Inferior parietal cortex (tissue), 1 donor: ENCODE results near the gene TMEM229B.
"Not testable (repeated sequence)": the region's sequence is repeated elsewhere in the genome, so short reads cannot be mapped to it uniquely, and the experiment has no call there.

Experiments used
- DNase-seq: peaks from one replicate; pipeline ENCODE4 v3.0.0-alpha.2; 2016; ENCODE audit errors: extremely low spot score

Gene TMEM229B

DNA sequence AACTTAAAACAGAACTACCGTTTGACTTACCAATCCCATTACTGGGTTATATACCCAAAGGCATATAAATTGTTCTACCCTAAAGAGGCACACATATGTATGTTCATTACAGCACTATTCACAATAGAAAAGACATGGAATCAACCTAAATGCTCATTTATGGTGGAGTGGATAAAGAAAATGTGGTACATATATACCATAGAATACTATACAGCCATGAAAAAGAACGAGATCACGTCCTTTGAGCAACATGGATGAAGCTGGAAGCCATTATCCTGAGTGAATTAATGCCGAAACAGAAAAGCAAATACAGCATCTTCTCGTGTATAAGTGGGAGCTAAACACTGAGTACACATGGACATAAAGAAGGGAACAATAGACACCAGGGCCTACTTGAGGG is 31.8 kb downstream of the TMEM229B start:
- DNase-seq: no peak

DNA sequence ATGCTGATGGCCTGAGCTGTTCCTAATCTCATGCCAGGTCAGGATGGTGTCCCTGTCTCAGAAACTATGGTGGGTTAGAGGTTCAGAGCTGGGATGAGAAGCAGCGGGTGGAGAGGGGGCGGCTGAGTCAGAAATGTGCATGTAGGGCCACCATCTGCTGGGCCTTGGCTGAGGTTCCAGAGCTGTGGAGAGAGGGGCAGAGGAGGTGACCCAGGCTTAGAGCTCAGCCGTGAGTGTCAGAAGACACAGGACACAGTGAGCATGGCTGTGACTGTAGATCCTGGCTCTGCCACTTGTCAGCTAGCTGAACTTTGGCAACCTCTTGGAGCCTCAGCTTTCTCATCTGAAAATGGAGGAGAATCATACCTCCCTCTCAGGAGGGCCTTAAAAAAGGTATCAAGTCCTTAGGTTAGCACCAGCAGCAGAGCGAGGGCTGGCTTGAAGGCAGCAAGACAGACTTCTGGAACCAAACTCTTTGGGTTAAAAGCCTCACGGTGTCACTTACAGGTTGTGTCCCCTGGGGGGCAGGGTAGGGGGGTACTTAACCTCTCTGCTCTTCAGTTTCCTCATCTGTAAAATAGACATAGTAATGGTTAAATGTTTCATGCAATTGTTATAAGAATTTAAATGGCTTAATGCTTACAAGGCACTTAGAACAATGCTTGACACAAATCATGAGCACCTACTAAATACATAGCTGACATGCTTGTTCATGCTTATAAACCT is 34.8 kb downstream of the TMEM229B start:
- DNase-seq: no peak

DNA sequence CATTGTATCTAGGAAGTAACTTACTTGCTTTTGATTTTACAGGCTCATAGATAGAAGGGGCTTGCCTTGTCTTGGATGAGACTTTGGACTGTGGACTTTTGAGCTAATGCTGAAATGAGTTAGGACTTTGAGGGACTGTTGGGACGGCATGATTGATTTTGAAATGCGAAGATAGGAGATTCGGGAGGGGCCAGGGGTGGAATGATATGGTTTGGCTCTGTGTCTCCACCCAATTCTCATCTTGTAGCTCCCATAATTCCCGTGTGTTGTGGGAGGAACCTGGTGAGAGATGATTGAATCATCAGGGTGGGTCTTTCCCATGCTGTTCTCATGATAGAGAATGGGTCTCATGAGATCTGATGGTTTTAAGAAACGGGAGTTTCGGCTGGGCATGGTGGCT is 36.9 kb downstream of the TMEM229B start:
- not testable (repeated sequence) for DNase-seq

DNA sequence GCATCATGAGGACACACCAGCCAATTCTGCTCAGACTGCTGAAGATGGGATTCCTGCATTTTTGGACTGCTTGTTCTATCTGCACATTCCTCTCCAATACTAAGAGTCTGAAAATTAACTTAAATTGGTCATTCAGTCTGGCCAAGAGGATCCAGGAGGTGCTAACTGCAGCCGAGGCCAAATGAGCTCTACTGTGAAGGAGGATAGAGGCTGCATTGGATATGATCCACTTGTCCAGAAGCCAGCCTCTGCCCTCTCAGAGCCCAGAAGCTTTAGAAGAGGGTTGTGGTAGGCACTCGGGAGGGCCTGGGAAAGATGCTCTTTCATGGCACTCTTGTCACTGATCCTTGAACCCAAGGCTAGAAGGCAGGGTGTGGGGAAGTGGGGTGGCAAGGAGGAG is 39.4 kb downstream of the TMEM229B start:
- DNase-seq: no peak

DNA sequence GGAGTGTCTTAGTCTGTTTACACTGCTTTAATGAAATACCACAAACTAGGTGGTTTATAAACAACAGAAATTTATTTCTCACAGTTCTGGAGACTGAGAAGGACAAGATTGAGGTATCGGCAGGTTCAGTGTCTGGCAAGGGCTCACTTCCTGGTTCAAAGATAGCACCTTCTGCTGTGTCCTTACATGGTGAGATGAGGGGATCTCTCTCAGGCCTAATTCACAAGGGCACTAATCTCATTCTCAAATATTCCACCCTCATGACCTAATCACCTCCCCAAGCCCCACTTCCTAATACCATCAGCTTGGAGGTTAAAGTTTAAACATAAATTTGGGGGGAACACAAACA is 41.5 kb downstream of the TMEM229B start:
- DNase-seq: no peak

DNA sequence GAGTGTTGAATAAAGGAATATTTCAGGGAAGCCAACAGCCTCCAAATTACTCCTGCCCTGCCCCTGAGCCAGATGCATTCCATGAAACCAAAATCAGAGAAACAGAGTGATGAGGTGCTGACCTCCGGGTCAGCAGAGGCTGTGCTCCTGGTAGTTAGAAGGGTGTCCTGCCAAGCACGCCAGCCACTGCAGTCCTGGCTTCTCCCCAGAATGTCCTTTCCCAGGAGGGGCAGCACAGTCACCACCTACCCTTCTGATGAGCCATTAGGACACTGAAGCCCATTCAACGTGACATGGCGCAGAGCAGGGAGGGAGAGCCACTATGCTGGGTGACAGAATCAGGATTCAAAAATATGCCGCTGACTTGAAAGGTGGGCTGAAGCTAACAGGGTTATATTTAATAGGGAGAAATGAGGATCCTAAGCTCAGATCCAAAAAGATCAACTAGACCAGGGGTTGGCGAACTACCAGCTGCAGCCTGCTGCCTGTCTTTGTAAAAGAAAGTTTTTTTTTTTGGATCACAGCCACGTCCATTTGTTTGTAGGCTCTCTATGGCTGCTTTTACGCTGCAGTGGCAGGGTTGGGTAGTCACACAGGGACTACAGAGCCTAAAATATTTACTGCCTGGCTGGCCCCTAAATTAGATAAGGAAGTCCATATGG is 42.0 kb downstream of the TMEM229B start:
- peak; percentile 16 for DNase-seq

DNA sequence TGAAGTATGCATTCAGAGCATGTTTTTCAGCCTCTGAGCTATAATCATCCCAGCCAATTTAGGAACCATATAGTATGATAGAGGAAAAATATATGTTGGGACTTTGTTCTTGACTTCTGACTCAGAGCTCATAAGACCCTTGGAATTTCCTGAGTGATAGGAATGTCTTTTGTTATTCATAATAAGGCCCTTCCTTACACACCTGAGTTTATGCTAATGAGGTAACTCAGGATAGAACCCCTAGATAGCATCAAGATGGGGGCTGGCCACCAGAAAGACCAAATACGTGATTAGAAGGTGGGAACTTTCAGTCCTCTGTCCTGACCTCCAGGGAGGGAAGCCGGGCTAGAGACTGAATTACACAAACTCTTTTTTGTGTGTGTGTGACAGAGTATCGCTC is 44.1 kb downstream of the TMEM229B start:
- no peak for DNase-seq

DNA sequence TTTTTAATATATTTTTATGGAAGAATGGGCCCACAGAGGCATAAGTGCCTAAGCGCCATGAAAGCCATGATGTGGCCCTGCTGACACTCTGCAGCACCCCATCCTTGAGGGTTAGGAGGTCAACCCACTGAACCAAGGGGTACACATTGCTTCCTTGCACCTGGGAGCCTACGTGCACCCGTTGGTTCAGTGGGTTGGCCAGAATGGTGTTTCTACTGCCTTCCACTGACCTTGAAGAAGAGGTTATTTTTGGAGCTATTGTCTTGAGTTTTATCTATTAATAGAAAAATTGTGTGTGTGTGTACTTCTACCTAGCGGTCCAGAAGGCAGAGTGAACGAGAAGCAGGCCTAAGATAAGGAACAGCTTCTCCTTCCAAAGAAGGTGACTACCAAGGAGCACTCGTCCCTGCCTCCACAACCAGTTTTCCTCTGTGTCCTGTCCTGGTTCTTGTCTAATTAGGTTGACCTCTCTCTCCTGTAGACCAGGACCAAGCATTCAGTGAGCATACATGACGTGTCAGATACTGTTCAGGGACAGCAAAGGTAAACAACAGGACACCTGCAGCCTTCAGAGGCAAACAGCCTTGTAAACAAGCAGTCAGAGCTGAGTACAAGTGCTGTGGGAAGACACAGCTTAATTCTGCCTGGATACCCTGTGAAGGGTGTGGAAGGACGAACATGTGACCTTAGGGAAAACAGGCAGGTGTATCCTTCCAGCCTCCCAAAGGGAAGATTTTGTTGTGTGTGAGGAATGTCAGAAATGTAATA is 46.2 kb downstream of the TMEM229B start:
- no peak for DNase-seq

DNA sequence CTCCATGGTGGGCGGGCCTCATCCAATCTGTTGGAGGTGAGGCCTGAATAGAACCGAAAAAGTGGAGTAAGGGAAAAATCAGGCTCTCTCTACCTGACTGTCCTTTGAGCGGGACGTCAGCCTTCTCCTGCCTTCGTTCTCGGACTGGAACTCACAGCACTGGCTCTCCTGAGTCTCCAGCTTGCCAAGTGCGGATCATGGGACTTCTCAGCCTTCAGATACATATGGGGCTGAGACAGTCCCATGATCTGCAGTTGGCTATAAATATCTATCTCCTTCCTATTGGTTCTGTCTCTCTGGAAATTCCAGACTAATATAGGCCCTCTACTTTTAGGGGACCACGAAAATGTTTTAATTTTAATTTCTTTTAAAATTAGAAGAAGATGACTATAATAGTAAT is 46.8 kb downstream of the TMEM229B start:
- no peak for DNase-seq

DNA sequence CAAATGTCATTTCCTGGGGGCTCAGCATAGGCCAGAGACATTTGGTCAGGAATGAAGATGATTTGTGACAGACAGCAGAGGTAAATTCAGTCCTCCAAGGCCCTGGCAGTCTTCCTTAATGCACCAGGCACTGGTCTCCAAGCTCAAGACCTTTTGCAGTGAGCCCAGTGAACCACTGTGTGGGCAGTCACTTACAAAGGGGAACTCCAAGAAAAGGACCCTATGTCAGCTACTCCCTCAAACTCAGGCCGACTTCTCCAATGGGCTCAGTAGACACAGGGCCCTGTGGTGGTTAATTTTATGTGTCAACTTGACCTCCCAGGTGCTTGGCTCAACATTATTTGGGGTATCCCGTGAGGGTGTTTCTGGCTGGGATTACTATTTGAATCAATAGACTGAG is 47.3 kb downstream of the TMEM229B start:
- no peak for DNase-seq

DNA sequence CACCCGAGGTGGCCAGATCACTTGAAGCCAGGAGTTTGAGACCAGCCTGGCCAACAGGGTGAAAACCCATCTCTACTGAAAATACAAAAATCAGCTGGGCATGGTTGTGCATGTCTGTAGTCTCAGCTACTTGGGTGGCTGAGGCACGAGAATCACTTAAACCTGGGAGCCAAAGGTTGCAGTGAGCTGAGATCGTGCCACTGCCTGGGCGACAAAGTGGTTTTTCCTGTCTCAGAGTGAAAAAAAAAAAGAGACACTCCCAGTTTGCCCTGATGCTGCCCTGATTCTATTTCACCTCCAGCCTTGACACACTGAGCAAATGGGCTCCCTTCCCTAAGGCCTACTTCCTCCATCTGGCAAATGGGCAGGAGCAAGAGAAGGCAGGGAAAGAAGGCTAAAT is 48.0 kb downstream of the TMEM229B start:
- DNase-seq: no peak

DNA sequence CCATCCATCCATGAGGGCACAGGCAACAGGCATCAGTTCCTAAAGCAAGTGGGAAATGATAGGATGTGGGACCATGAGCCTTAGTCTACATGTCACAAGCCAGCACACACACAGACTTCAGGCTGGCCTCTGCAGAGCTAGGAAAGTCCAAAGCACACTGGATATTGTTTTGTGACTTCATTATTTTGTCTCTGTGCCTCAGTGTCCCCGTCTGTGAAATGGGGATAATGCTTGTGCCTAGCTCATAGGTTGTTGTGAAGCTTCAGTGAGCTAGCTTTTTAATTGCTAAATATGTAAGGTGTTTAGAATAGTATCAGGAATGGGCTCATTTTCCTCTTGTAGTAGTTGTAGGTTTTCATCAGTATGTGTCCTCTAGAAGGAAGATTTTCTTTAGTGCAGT is 49.6 kb downstream of the TMEM229B start:
- no peak for DNase-seq

DNA sequence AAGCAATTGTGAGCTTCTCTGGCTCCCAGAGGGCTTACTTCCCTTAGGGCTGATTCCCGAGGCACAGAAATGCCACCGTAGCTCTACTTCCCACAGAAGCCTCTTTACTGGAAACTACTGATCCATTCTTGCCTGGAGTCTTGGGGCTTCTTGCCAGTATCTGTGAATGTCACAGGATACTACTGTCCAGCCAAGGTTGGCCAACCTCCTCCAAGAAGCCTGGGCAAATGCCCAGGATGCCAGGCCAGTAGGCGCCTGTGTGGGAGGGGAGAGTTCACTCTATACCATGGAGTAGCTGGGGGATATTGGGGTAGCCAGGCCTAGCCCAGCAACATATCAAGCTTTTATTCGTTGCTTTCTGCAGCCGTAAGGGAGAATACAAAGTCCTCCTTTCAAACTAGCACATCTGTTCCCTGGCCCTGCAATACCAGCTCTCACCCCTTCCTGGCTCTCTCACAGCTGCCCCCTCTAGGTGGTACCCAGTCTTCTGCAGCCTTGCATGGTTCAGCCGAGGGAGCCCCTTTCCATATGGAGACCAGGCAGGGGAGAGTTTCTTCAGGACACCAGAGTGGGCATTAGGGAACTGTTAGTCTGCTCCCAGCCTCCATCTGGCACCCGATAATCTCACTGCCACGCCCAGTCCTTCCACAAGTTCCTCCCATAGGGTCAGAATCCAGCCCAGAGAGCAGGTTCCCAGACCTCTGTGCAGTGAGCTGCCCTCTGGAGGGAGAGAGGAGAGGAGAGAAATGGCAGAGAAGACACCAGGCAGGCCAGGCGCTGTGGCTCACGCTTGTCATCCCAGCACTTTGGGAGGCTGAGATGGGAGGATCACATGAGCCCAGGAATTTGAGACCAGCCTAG is 52.3 kb downstream of the TMEM229B start:
- DNase-seq: no peak

DNA sequence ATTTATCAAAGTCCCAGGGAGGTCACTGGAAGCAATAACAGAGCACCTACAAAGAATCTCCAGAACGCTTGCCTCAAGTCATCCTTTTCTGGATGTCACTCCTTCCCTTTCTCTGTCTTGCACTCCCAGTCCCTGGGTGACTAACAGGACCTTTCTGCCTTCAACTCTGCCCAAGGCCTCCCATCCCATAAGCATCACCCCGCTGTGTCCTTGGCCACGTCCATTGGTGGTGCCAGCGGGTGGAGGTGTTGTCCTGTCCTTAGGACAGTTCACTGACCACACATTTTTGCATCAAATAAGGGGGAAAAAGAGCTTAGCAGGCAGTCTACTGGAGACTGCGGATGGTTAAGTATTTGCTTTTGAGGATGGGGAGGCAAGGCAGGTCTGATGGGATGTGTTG is 52.9 kb downstream of the TMEM229B start:
- no peak for DNase-seq

DNA sequence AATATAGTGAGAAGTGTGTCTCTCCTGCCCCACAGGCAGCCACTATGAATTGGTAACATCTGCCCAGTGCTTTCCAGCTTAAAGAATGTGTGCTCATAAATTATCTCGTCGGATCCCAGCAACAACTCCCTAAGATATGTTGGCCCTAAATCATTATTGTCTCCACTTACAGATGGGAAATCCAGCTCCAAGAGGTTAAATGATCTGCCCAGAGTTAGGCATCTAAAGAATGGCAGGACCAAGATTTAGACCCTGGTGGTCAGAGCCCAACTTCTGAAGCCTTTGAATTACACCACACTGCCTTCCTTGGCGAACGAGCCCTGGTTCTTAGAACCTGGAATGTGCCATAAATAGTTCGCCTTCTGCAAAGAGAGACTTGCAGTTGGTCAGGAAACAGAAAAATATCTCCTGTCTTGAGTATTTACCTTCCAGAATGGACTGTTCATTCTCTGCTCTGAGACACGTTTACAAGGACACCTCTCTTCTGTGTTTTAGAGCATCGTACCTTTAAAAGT is 56.4 kb downstream of the TMEM229B start:
- DNase-seq: no peak

DNA sequence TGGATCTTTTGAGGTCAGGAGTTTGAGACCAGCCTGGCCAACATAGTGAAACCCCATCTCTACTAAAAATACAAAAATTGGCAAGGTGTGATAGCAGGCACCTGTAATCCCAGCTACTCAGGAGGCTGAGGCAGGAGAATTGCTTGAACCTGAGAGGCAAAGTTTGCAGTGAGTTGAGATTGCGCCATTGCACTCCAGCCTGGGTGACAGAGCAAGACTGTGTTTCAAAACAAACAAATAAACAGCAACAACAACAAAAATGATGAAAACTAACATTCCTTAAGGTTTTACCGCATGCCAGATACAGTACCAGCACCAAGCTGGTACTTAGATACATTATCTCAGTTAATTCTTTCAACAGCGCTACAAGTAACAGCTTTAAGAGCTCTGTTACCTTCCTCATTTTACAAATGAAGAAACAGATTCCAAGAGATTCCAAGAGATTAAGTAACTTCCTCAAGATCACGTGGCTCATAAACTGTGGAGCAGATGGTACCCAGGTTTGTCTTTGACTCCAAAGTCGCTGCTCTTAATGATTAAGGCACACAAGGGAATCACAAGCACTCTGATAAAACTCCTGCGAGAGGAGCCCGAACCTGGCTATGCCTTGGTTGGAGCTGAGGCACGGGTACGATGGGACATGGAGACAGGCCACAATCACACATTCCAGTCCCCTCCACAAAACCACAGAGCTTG is 58.9 kb downstream of the TMEM229B start:
- DNase-seq: no peak

DNA sequence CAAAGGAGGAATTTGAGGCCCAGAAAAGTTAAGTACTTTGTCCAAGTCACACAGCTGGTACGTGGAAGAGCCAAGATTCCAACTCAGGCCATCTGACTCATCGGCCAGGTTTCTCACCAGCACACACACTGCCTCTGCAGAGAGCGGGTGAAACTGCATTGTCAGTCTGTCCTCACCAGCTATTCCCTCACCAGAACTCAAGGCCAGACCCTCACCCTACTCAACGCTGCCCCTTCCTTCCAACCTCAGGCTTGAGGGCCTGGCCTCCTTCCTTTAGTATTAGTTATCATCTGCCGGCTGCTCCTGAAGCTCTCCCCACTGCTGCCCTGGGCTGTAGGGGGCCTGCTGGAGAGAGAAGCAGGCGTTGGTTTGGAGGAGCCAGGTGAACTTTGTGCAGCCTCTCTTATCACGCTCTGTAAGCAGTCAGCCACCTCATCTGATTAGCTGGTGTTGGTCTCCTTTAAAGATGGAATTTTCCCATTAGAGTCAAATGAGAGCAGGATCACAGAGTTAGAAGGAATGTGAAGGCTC is 60.0 kb downstream of the TMEM229B start:
- no peak for DNase-seq

DNA sequence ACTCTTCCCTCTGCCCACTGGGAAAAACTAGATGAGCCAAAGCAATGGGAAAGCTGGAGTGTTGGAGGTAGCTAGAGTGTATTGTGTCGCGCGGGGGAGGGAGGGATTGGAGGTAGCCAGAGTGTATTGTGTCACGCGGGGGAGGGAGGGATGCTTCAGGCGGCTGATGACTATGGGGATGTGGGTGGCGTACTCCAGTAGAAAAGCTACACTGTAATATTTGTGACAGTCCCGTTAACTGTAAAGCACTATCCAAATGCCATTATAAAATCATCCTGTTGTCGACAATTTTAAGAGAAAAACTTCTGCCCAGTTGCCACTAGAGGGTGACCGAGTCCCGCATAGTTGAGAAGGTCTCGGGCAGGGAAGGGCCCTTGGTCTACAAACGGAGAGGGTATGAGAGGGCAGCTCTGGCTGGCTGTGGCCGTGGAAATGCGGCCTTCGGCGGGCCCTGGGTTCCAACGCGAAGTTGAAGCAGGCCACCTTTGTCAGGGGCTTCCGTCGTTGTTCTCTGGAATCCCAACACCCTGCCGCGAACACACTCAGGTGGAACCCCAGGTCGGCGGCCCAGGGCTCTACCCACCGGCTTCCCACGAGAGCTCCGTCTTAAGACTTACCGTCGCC is 61.4 kb downstream of the TMEM229B start:
- DNase-seq: peak; percentile 87

DNA sequence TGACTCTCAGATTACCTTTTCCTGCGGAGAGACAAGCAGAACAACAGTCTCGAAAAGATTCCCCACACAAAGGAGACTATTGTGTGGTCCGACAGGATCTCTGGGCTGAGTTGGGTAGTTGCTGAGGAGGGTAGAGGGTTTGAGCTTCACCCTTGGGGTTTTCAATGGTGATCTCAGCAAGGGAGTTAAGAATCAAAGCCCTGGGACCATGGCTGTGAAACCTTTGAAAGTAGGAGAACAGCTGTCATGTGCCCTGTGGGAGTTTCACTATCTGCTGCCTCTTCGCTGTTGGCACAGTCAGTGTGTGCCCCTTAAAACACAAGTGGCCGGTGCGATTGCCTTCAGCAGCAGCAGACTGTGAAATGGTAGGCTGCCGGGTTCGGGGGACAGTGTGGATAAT is 62.4 kb downstream of the TMEM229B start:
- DNase-seq: no peak

DNA sequence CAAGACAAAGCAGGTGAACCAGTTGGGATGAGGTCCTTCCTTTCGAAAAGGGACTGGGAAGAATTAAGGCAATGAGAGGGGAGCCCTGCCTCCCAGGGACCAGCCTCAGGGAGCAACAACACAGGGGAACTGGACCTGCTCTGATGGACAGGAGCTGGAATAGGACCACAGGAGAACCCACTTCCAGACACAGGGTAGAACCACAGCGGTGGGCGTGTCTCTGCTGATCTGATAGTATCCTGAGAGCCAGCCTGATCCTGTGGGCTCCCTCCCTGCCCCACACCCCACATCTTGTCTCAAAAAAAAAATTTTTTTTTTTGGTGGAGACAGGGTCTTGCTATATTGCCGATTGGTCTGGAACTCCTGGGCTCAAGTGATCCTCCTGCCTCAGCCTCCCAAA is 62.9 kb downstream of the TMEM229B start:
- DNase-seq: no peak

DNA sequence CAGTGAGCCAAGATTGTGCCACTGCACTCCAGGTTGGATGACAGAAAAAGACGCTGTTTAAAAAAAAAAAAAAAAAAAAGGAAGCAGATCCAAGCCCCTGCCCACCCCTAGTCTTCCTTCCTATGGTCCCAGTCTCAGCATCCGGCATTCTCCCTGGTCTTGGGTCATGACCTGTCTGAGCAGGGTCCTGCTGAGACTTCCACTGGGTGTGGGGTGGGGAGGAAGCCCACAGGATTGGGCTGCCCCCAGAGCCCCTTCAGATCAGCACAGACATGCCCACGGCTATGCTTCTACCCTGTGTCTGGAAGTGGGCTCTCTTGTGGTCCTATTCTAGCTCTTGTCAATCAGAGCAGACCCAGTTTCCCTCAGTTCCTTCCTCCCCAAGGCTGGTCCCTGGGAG is 64.0 kb downstream of the TMEM229B start:
- DNase-seq: no peak
